ENCODE results near the gene ACOX2.

The ACOX2 gene

GRCh38 chr3:58536501-58537411, at the start of gene ACOX2:
Gene ACOX2, minus strand, starts transcription at chr3:58537190. Its CDS starts 2,084 bp downstream, at chr3:58535106.
- peak; percentile 80 for DNase-seq

DNA sequence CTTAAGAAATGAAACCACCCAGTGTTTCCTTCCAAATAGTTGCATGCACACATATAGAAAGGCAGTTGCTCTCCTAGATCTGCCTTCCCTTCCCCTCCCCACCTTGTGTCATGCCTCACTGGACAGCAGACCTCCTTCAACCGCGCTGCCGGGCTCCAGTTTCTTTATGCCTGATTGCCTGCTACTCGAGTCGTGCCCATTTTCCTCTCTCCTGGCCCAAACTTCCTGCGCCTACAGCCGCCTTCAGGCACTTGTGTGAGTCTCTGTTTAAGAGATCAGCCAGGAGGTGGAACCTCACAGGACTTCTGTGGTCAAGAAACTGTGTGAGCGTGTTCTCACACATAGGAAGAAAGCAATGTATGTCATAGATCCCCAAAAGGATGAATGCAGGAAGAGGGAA, 49.0 kb upstream of the ACOX2 start:
- no peak for DNase-seq

DNA sequence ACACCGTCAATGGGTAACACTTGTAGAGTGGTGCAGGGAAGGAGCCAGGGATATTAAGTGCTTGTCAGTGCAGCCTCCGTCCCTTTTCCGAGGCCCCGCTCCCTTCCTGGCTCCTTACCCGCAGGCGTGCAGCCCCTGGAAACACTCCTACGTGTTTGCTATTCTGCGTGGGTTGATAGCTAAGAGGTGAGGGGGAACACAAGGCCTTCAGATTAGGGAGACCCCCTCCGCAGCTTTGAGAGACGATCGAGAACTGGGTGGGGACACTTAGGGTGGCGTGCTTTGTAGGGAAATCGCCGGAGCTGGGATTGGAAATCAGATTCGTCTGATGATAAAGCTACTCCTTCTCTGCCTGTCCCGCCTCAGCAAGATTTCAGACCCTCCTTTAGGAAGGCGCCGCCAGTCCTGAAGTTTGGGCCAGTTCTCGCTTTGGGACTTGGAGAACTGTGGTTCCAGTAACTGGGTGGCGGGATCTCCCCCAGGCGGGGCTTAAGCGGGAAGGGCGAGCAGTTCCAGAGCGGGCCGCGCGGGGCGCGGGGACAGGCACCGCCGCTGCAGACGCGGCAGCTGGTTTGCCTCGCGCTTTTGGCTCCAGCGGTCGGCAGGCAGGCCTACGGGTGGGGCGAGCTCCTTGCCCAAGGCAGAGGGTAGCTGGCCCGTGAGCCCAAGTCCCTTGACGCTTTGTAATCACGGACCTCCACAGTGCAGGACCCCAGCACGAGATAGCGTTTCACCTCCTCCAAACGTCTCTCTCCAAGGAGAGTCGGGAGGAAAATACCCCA, 48.2 kb upstream of the ACOX2 start:
- peak; percentile 83 for DNase-seq

GRCh38 chr3:58584690-58585004, 47.7 kb upstream of the ACOX2 start:
- no peak for DNase-seq

GRCh38 chr3:58581328-58582091, 44.5 kb upstream of the ACOX2 start:
- DNase-seq: no peak

- no peak for DNase-seq
Observed at GRCh38 chr3:58580826-58581327, 43.9 kb upstream of the ACOX2 start.

GRCh38 chr3:58578873-58579272, 41.9 kb upstream of the ACOX2 start:
- DNase-seq: no peak

DNA sequence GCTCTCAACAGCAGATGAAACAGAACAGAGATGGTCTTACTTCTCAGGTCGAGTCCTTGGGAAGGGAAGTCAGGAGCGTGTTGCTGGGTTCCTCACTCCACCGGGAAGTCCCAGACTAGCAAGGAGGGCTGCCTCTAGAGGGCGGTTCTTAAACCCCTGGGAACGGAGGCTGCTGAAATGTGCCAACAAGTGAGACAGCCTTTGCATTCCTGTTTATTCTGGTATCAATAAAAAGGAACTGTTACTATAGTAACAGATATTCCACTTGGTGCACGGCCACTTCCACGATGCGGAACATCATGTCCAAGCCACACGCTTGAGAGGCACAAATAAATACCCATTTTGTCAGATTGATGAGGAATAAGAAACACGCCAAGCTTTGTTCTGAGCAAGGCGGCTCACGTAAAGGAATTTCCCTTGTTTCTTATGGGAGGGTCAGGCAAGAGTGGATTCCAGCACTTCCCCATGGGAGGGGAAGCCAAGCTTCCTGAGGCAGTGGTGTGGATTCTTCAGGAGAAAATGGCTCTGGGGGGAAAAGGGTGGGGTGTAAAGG, 40.4 kb upstream of the ACOX2 start, which contains the start of gene FAM107A:
TSS of gene FAM107A (minus strand) at position 123 of the 553 bp plus-strand sequence. CDS start 7,531 bp downstream, outside the sequence.
- peak; percentile 51 for DNase-seq

GRCh38 chr3:58576716-58577115, 39.7 kb upstream of the ACOX2 start:
- DNase-seq: no peak

- DNase-seq: no peak
Observed at GRCh38 chr3:58575971-58576652, 39.1 kb upstream of the ACOX2 start.

- no peak for DNase-seq
Observed at GRCh38 chr3:58574682-58575081, 37.7 kb upstream of the ACOX2 start.

DNA sequence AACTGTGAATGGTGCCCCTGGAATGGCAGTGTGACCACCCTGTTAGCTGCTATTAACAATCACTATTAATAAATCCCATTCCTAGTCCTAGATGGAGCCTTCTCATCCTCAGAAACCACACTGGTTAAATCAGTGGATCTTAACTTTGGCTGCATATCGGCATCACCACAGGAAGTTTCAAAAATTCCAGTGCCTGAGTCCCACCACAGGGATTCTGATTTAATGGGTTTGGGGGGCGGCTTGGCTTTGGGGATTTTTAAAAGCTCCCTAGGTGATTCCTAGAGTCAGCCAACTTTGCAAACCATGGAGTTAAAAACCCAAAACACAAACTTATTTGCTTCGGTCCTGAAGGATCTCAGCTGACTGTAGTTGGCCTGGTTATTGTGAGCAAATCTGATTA, 37.1 kb upstream of the ACOX2 start:
- DNase-seq: no peak

DNA sequence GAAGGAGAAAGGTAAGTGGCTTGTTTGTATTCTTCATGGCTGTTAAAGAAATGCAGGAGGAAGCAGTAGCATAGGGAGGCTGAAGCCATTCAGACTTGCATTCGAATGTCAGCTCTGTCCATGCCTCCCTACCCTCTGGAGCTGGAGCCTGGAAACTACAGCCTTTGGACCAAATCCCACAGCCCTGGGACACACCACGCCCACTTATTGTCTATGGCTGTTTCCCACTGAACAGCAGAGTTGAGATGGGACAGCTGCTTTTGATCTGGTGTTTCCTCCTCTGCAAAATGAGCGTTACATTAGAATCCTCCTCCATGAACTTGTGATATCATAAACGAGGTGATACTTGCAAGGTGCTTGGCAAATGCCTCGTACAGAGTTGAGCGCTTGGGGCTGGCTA, 36.6 kb upstream of the ACOX2 start:
- no peak for DNase-seq

GRCh38 chr3:58572634-58573230, 35.7 kb upstream of the ACOX2 start:
- no peak for DNase-seq

DNA sequence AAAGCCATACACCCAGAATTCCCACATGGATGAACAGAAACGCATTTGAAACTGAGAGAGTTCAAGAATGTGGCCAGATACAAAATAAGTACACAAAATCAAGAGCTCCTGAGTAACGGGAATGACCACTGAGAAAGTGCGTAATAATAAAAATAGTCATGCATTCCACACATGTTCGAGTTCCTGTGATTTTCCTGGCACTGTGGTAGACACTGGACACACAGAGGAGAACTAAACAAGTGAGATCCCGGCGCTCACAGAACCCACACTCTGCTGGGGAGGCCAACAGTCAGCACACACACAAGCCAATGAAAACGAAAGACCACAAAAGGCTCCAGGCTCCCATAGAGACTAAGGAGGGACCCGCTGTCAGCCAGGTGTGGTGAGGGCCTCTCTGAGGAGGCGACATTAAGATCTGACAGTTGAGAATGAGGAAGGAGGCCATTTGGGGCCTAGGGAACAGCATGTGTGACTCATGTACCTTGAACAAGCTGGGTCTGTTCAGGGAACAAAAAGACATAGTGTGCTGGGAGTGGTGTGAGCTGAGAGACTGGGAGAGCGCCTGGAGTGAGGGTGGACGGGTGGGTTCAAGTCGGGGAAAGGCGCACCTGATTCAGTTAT, 35.1 kb upstream of the ACOX2 start:
- no peak for DNase-seq

DNA sequence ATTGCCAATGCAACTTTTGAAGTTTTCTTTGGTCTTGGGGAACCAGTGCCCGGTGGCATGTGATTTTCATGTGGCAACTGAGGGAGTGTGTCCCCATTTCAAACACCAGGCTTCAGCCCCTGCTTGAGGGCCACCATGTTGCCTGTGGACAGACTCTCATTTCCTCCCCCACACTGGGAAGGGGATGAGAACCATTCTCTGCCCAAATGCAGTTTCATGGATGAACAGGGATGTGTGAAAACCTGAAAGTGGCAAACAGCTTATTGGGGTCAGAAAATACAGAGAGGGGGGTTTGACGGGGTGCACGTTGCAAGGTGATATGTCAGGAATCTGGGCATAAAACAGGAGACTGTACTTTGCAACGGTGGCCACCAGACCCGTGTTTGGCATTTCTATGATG, 33.9 kb upstream of the ACOX2 start:
- DNase-seq: no peak

- no peak for DNase-seq
Observed at GRCh38 chr3:58569287-58570001, 32.5 kb upstream of the ACOX2 start.

GRCh38 chr3:58568572-58569286, 31.7 kb upstream of the ACOX2 start:
- peak; percentile 77 for DNase-seq

- no peak for DNase-seq
Observed at GRCh38 chr3:58567251-58567515, 30.2 kb upstream of the ACOX2 start.
